ENCODE results near the gene KCP. TPM values are rescaled to one million over a fixed set of nuclear protein-coding genes. Genes with fewer than 3 reads are reported as not detected.
A peak's percentile ranks its signal among the peaks of the same experiment; 100 is the strongest.

Gene KCP
- total and polyA plus RNA-seq, 10 of the 15 experiments (the other 5 are each of a cell fraction or from before 2014, with no cell fraction given) = 0.05 to 7.8 (median 2.5) TPM

DNA sequence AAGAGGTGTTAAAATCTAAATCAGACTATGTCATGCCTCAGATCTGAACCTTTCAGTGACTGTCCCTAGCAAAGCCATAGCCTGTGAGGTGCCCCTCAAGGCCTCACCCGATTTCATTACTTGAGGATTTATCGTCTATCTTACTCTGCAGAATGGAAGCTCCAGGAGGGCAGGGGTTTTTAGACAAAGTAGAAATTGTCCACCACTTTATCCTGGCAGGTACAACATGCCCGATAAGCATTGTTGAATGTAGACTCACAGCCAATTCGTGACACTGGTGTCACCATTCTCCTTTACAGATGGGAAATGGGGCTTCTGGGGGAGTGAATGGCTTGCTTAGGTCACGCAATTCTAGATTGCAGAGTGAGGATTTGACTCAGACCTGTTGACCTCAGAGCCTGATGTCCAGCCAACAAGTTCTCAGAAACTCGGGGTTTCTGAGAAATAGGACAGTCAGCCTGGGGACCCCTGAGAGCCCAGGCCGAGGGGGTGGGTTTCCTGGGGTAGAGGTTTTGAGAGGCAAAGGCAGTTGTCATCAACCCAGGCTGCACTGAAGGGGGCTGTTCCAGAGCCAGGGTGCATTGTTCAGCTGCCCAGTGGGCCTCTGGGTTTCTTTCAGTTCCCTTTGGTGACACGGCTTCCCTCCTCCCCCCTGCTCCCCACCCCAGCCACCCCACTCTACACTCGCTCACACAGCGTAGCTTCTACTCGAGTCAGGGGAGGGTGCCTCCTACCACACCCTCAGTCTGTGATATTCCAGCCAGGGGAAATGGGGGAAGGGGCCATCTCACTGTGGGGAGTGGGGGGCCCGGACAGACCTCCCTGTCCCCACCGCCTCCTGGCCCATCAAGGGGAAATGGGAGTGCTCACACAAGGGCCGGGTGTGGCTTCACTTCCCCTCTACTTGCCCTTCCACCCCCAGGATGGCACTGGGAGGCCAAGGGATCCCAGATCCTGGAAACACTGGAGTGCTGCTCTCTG is 24.1 kb upstream of the KCP start (continued):
- TF ChIP-seq PRDM15 (CRISPR knock-in tag; IDR thresholded peaks at IDR 0.05) (no peak), RAD21 (IDR thresholded peaks at IDR 0.05; ENCODE audit: insufficient read depth, low read depth, low read length) (peak; percentile 14; the same call in 1 of the 2 replicates), NRF1 (conservative IDR thresholded peaks at IDR 0.05; ENCODE audit: low read depth, low read length) (no peak), POLR2A (IDR thresholded peaks at IDR 0.05; ENCODE audit: low read depth, low read length) (peak; percentile 77; the same call in 1 of the 2 replicates), CHD1 (IDR thresholded peaks at IDR 0.05; ENCODE audit: low read depth, low read length) (no peak), BHLHE40 (IDR thresholded peaks at IDR 0.05; ENCODE audit: borderline replicate concordance in 1 of 2, low read depth in 2 of 2, low read length in 1 of 2) (peak; percentile 46 to 65; a peak in 3 of 4 replicates), ESRRA (IDR thresholded peaks at IDR 0.05; ENCODE audit: low read length) (no peak), BCLAF1 (IDR thresholded peaks at IDR 0.05) (no peak), LARP7 (IDR thresholded peaks at IDR 0.05) (0 out of 2 replicates have a peak, but pooled peaks have one; percentile 50), PKNOX1 (IDR thresholded peaks at IDR 0.05) (peak; percentile 38), SMARCA5 (IDR thresholded peaks at IDR 0.05) (0 out of 2 replicates have a peak, but pooled peaks have one; percentile 83), NR2C2 (IDR thresholded peaks at IDR 0.05; ENCODE audit: borderline replicate concordance, control insufficient read depth, insufficient read length, low read depth) (no peak), KAT2A (conservative IDR thresholded peaks at IDR 0.05; ENCODE audit: control insufficient read depth, low read depth, low read length) (no peak)
- TF ChIP-seq, protein P1, sequence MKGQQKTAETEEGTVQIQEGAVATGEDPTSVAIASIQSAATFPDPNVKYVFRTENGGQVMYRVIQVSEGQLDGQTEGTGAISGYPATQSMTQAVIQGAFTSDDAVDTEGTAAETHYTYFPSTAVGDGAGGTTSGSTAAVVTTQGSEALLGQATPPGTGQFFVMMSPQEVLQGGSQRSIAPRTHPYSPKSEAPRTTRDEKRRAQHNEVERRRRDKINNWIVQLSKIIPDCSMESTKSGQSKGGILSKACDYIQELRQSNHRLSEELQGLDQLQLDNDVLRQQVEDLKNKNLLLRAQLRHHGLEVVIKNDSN (IDR thresholded peaks at IDR 0.05; ENCODE audit: borderline replicate concordance, extremely low read length, insufficient read depth, low read depth, low read length) = no peak
- TF ChIP-seq, protein P2, sequence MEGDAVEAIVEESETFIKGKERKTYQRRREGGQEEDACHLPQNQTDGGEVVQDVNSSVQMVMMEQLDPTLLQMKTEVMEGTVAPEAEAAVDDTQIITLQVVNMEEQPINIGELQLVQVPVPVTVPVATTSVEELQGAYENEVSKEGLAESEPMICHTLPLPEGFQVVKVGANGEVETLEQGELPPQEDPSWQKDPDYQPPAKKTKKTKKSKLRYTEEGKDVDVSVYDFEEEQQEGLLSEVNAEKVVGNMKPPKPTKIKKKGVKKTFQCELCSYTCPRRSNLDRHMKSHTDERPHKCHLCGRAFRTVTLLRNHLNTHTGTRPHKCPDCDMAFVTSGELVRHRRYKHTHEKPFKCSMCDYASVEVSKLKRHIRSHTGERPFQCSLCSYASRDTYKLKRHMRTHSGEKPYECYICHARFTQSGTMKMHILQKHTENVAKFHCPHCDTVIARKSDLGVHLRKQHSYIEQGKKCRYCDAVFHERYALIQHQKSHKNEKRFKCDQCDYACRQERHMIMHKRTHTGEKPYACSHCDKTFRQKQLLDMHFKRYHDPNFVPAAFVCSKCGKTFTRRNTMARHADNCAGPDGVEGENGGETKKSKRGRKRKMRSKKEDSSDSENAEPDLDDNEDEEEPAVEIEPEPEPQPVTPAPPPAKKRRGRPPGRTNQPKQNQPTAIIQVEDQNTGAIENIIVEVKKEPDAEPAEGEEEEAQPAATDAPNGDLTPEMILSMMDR (IDR thresholded peaks at IDR 0.05 in 2 of 3, conservative IDR thresholded peaks at IDR 0.05 in 1 of 3; ENCODE audit: control insufficient read depth in 2 of 3, extremely low read depth in 1 of 3, insufficient read depth in 1 of 3, low read depth in 3 of 3, low read length in 3 of 3) = no peak

All from GM12878 (cell line).